Measurements from ENCODE around the gene KLHL35.
"Not testable (repeated sequence)": the region's sequence is repeated elsewhere in the genome, so short reads cannot be mapped to it uniquely, and the experiment has no call there.

Gene KLHL35

GRCh38 chr11:75378776-75379175 is 54.2 kb downstream of the KLHL35 start:
- ATAC-seq, H3K27me3 Mint-ChIP-seq, H3K27ac Mint-ChIP-seq, H3K9me3 Mint-ChIP-seq, H3K4me3 Mint-ChIP-seq, DNase-seq: not testable (repeated sequence)
- peaks cover 18% of the 10 kb centered on the region for H3K4me1 Mint-ChIP-seq

GRCh38 chr11:75376175-75376574 is 56.8 kb downstream of the KLHL35 start:
- Mint-ChIP-seq H3K4me3 (no peak overlapping the region), H3K4me1 (peaks cover 7% of the 10 kb centered on the region), H3K27ac (no peak overlapping the region), H3K9me3 (no peaks in the 10 kb centered on the region), H3K27me3 (no peaks in the 10 kb centered on the region)
- DNase-seq (no peak), ATAC-seq (no peak)

- Mint-ChIP-seq H3K4me1 (peaks cover 2% of the 10 kb centered on the region), H3K27ac (no peak overlapping the region)
- ATAC-seq: no peak
Measured at GRCh38 chr11:75375626-75376025, 57.4 kb downstream of the KLHL35 start.

GRCh38 chr11:75374646-75375045 is 58.4 kb downstream of the KLHL35 start:
- no peak overlapping the region for H3K27ac Mint-ChIP-seq
- H3K27me3 Mint-ChIP-seq: no peaks in the 10 kb centered on the region
- no peak overlapping the region for H3K4me3 Mint-ChIP-seq
- no peak for ATAC-seq
- H3K9me3 Mint-ChIP-seq: no peaks in the 10 kb centered on the region
- DNase-seq: no peak
- H3K4me1 Mint-ChIP-seq: peaks cover 6% of the 10 kb centered on the region

More at GRCh38 chr11:75375626-75376025, 57.4 kb downstream of the KLHL35 start:
- no peaks in the 10 kb centered on the region for H3K9me3 Mint-ChIP-seq
- no peak overlapping the region for H3K4me3 Mint-ChIP-seq
- no peak for DNase-seq
- no peaks in the 10 kb centered on the region for H3K27me3 Mint-ChIP-seq

- H3K4me3 Mint-ChIP-seq: no peak overlapping the region
- H3K27ac Mint-ChIP-seq: no peak overlapping the region
- no peak for ATAC-seq
- H3K4me1 Mint-ChIP-seq: peaks cover 17% of the 10 kb centered on the region
- no peaks in the 10 kb centered on the region for H3K9me3 Mint-ChIP-seq
- no peak for DNase-seq
- no peaks in the 10 kb centered on the region for H3K27me3 Mint-ChIP-seq
Measured at GRCh38 chr11:75373201-75373600, 59.8 kb downstream of the KLHL35 start.
